GM21576 (cell line): ENCODE results near the gene GABRR1.

Experiments used
- ATAC-seq: cut with Tn5 transposase; IDR thresholded peaks from one replicate; pipeline ENCODE4 v1.9.1; 2021; ENCODE audit warnings: mild to moderate bottlenecking, moderate library complexity; ENCODE audit not compliant: unreplicated experiment

Gene GABRR1

DNA sequence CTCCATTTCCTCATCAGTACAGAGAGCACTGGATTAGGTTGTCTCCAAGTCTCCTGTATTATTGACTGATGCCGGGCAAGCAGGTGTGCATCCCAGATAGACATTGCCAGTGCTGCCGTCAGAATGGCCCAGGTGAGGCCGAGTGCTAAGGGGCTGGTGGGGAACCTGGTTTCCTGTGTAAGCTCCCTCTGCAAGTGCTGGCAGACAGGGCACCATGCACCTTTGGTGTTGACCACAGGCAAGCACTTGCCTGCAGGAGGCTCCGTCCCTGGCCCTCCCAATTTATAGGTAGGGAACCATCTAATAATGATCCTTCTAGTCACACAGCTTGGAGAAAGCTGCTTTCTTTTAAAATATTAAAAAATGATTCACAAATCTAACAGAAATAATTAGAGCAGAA, 747 bp downstream of the GABRR1 start:
- no peak for ATAC-seq

DNA sequence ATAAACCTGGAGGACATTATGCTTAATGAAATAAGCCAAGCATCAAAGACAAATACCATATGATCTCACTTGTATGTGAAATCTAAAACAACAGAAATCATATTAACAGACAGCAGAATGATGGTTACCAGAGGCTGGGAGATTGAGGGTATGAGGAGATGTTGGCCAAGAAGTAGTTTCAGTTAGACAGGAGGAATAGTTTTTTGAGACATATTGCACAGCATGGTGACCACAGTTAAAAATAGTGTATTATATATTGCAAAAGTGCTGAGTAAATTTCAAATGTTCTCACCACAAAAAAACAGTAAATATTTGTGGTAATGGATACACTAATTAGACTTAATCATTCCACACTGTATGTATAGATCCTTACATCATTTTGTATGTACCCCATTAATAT, 1.8 kb downstream of the GABRR1 start:
- no peak for ATAC-seq

DNA sequence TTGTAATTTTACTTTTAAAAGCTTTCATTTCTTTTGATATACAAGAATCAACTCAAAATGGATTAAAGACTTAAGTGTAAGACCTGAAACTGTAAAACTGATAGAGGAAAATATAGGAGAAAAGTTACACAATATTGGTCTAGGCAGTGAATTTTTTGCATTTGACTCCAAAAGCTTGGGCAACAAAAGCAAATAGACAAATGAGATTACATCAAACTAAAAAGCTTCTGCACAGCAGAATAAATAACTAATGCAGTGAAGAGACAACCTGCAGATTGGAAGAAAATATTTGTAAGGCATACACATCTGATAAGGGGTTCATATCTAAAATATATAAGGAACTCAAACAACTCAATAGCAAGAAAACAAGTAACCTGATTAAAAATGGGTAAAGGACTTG, 3.0 kb downstream of the GABRR1 start:
- no peak for ATAC-seq

DNA sequence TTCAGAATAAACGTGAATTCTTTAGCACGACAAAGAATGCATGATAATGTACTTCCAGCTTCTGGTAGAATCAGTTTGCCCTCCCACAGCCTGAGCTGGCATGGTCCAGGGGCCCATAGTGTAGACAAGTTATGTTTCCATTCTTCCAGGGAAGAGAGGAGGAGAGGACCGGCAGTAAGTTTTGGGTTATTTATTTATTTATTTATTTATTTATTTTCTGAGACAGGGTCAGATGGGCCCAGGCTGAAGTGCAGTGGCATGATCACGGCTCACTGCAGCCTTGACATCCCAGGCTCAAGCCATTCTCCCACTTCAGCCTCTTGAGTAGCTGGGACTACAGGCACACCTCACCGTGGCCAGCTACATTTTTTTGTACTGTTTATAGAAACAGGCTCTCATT, 4.7 kb downstream of the GABRR1 start:
- ATAC-seq, result no peak

DNA sequence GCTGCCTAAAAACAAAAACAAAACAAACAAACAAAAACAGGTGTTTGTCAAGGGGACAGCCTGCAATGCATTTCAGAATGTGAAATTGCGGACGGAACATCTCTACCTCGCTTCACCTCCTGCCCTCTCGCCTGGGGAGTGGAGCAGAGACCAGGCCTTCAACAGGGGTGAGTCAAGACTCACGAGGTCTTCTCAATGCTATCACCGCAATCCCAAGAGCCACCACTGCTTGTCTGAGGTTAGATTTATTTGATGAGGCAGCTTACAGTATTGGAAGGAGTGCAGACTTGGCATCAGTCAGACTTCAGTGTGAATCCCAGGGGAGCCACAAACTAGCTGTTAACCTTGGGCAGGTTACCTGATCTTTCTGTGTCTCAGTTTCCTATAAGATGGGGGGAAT, 7.7 kb downstream of the GABRR1 start:
- ATAC-seq, result no peak

DNA sequence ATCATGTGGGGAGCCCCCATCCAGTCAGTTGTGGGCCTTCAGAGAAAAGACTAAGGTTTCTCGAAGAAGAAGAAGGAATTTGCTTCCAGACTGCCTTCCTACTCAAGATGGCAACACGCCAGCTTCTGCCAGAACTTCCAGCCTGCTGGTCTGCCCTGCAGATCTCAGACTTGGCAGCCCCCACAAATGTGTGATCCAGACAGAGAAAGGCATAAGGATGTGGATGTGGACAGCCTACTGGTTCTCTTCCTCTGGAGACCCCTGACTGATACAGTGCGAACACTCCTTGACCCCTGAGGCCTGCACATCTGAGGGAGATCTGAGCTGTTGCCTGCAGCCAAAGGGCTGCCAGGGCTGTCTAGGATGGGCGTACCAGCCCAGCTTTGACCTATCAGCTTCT, 8.6 kb downstream of the GABRR1 start:
- ATAC-seq, result no peak

DNA sequence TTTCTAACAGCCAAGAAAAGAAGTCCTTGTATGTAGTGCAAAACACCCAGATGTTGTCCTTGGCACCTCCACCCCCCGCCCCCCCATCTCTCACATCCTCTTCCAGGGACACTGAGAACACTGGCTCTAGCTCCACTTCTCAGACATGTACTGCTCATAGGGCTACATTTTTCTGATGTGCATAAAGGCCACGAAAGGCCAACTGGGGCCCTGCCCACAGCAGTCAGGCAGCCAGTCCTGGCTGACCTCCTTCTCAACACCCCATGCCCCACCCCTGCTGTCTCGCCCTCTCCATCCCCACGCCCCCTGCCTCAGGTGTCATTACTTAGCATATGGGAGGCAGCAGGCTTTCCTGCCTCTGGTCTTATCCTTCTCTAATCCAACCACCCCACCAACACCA, 11.3 kb downstream of the GABRR1 start:
- no peak for ATAC-seq

DNA sequence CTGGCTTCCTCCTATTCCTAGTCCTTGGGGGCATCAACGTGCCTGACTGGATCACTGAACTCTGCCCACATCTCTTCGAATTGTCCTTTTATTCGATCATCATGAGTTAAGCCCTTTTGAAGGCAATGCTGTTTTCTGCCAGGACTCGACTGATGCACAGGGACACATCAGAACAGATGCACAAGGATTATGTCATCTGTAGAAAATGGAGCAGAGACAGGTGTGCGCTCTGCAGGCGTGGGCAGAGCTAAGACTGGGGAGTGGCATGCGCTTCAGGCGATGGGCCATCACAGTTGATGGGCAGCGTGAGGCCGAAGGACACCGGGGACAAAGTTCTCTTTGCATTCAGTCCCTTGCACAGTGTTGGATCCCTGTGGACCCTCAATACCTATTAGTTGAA, 13.1 kb downstream of the GABRR1 start:
- ATAC-seq, result no peak

DNA sequence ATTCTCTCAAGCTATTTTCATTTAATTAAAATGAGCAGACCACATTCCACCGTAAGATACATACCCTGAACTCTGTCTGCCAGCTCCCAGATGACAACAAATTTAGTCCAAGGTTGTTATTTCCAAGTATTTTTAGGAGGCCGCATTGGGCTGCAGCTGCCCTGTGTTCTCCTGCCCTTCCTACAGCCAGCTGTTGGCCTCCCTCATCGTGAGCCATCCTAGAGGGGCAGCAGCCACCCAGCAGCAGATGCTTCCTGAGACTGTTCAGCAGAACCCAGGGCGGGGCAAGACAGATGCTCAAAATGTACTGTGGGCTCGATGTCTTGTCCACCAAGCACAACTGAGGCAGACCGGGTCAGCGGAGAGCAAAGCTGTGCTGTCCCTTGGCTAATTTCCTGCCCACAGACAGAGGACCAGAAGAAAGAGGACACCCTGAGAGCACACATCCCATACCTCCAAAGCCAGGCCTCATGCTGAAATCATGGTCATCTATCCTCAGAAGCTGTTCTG, 16.4 kb downstream of the GABRR1 start:
- no peak for ATAC-seq

DNA sequence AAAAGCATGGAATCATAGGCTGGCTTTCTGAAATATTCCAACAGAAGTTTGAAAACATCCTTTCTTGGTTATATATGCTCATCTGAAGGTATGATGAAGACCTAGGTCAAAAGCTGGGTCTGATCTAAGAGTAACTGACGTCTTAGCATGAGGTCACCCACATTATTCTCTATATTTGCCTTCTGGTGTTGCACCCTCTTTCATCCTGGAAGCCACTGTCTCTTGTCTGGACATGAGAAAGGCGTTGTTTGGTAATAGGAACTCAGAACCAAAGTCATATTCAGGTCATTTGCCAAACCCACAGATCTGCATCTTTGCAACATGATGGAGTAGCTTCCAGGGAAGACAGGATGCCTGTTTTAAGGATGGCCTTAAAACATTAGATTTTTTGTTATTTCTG, 17.6 kb downstream of the GABRR1 start:
- no peak for ATAC-seq

DNA sequence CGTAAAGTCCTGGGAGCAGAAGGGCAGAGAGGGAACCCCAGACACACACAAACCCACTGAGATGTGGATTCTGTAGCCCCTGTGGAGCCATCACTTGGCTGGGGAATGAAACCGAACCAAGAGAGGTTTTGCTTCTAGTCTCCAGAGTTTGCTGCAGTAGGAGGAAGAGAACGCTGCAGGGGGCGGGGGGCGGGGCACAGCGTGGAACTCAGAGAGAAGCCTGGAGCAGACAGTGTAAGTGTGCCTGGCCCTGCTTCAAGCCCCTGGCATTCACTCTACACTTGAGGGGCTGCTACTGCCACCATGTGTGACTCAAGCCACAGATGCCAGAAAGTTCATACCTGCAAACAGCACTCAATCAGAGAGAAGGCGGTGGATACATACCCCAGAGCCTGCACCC, 18.9 kb downstream of the GABRR1 start:
- ATAC-seq, result no peak

DNA sequence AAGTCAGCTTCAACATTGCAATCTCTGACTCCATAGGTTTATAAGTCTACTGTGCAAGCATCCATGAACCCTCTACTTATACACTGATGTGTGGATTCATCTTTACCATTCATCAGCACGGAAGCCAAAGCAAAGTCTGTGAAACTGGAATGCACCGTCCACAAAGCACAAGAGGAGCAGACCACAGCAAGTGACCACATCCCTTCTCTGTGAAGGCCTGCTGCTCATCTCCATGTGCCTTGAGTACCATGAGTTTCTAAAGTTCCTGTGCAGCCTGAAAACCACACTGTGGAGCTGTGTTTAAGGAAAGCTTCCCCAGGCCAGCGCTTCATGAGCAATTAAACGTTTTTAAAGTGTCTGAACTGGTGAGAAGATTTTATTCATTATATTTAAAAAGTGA, 20.0 kb downstream of the GABRR1 start:
- no peak for ATAC-seq

DNA sequence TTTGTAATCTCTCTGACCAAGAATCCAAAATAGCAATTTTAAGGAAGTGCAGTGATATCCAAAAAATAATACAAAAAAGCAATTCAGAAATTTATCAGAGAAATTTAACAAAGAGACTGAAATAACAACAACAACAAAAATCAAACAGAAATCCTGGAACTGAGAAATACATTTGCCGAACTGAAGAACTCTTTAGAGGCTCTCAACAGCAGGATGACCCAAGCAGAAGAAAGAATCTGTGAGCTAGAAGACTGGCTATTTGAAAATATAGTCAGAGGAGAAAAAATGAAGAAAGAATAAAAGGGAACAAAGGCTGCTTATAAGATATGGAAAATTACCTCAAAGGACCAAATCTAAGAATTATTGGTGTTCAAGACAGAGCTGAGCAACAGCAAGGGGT, 22.6 kb downstream of the GABRR1 start:
- no peak for ATAC-seq

DNA sequence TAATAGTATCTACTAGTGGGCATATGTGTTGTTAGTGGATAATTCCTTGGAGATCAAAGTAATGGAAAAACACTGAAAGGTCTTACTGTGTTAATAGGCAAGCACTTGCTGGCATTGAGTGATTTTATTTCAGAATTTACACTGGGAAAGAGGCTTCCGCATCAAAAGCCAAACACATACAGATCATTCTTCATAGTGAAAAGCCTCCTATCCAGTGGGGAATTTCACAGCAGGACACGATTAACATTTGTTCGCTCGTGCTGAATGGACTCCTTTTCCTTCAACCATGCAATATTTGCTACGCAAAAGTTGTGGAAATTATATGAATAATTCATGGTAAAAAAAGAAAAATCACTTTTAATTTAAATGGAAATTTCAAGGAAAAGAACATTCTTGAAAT, 26.4 kb downstream of the GABRR1 start:
- ATAC-seq, result no peak

DNA sequence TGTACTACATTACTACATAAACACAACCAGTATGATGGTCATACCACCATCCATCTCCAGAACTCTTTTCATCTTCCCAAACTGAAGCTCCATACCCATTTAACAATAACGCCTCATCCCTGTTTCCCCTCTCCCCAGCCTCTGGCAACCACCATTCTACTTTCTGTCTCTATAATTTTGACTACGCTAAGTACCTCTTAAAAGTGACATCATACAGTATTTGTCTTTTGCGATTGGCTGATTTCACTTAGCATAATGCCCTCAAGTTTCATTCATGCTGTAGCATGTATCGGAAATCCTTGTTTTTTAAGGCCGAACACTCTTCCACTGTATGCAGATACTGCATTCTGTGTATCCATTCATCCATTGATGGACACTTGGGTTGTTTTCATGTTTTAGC, 29.7 kb downstream of the GABRR1 start:
- no peak for ATAC-seq

DNA sequence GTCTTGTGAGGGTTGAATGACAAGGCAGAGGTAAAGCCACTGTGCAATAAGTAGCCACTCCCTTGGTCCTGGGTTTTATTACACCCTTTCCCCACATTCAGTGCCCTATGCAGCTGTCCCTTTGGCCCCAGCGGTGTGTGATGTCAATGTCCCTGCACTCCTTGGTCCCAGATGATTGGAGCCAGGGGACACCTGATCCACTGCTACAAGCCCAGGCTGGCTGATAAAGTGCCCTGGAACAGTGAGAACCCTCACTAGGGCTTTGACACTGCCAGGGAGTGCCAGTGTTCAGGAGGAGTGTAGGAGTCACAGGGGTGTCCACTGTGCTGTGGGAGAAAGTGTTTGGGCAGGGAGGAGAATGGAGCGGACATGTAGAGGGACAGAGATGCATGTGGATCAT, 30.4 kb downstream of the GABRR1 start:
- no peak for ATAC-seq

DNA sequence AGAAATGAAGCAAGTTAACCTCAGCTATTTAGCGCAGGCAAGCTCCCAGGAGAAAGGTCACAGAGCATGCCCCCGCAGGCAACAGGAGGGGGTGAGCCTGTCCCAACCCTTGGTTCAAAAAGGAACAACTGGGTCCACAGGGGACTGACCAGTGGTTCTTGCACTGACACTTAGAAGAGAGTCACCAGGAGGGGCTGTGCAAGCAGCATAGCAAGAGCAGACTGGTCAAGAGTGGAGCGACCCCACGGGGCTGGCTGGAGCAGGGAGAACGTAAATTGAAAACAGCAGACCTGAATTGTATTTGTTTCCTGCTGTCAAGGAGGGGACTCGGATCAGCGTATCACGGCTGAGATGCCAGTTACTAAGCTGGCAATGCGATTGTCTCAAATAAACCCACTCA, 32.8 kb downstream of the GABRR1 start:
- ATAC-seq, result no peak

DNA sequence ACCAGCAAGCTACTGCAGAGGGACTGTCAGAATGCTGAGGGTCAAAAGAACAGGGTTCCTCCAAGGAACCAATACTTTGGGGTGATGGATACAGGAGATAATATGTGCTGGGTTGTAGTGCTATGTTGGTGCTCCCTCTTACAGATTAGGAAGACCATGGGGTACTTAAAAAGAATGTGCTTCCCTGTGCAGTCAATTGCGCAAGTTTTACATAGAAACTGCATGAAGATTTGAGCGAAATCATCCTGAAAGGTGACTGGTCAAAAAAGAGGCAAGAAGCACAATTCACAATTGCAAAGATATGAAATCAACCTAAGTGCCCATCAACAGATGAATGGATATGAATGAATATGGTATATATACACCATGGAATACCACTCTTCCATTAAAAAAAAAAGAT, 33.9 kb downstream of the GABRR1 start:
- ATAC-seq, result no peak

DNA sequence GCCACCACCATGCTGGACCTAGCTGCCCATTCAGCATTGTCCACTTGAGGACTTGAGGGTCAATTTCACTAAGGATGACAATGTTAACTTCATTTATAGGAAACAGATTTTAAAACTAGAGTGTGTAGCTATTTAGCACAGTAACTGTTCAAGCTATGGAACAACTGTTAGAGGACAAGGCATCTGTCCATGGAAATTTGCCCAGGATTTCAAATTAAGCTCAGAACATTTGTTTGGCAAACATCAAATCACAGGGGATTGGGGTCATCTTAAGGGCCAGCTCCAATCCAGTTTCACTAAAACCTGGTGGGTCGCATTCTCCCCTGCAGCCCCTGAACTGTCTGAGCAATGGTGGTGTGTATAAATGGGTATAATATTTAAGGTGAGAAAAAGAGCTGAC, 36.2 kb downstream of the GABRR1 start:
- ATAC-seq, result no peak

DNA sequence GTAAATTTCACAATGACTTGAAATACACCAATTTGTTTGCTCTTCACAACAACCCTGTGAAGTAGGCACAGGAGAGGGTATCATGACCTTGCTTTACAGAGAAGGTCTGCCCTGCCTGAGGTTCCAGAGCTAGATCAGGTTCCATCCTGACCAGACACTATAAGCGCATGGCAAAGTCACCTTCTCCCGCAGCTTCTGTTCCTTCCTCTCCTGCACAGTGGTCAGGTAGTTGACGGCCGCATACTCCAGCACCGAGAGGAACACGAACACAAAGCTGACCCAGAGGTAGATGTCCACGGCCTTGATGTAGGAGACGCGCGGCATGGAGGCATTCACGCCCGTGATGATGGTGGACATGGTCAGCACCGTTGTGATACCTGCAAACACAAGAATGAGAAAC, 37.0 kb downstream of the GABRR1 start:
- no peak for ATAC-seq

DNA sequence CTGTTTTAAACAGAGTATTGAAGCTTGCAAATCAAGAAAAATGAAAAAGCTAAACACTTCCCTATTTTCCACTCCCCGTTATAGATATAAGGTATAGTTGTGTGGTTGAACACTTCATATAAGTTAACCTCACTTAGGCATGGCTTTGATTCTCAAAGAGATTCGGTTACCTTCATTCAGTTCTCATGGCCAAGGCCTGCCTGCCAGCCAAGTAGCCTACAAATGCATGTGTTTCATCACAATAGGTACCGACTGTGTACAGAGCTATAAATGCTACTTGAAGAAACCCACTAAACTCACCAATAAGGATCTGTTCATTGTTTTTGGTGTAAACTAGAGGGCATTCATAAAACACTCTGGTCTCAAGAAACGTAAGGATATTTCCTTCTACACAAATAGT, 43.5 kb downstream of the GABRR1 start:
- ATAC-seq, result no peak

DNA sequence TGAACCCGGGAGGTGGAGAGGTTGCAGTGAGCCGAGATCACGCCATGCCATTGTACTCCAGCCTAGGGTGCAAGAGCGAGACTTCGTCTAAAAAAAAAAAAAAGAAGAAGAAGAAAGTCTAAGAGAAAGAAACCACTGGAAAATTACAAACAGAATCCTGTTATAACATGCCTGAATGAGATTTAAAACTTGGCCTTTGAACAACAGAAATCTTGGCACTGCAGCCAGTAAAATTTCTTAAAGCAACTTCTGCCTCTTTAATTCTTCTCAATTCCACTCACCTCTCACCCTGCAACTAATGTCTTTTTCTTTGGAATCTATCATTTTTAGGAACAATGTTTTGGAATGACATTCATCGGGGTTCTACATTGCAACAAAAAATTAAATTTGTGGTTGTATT, 45.0 kb downstream of the GABRR1 start:
- ATAC-seq, result no peak

DNA sequence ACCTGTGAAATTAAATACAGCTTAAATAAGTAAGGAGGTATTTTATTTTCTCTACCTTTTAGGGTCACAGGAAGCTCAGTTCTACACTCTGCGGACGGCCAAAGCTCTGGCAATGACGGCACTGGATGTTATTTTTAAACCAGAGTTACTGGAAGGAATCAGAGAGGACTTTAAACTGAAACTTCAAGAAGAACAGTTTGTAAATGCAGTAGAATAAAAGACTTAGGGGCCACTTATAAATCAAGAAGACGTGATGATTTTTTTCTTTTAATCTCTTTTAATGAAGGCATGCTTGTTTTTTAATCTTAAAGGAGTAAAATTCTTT, 55.1 kb downstream of the GABRR1 start:
- no peak for ATAC-seq
